ENCODE results near the gene GRIN3A. TPM values are rescaled to one million over a fixed set of nuclear protein-coding genes. Genes with fewer than 3 reads are reported as not detected.

GRIN3A gene
- total and polyA plus RNA-seq, 9 of the 15 experiments (the other 6 are each of a cell fraction or from before 2014, with no cell fraction given) = 0.01 to 0.03 TPM; not detected in 7

DNA sequence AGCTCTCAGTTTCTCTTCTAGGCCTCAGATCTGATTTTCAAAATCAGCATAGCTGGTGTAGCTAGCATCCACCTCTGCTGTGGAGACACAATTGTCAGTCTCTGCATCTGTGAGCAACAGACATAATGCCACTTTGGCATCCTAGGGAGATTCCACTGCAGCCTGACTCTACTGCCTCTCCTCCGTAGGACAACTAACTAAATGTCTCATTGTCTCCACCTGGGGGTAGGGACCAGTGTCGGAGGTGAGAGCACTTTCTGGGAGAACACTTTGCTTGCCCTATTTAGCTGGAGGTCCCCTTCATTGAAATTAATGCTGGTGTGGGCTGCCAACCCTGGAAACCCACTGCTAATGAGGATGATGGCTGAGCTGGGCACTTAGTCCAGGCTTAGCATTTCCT, 145.1 kb downstream of the GRIN3A start:
- Histone ChIP-seq H3K79me2 (ENCODE audit: control insufficient read depth, insufficient read depth, low read length) (no peaks in the 10 kb centered on the region), H3K4me2 (ENCODE audit: insufficient read depth, low read length) (no peak overlapping the region), H3K9me3 (replicated peaks; ENCODE audit: control insufficient read depth, insufficient read depth, low read depth, low read length) (no peaks in the 10 kb centered on the region), H3K27ac (ENCODE audit: extremely low read depth, low read depth, low read length) (no peak overlapping the region), H3K36me3 (ENCODE audit: control insufficient read depth, insufficient read depth, low read length) (no peaks in the 10 kb centered on the region), H3K27me3 (ENCODE audit: control insufficient read depth in 2 of 2, insufficient read depth in 2 of 2, low read length in 2 of 2) (peaks cover 9 to 18% of the 10 kb centered on the region in 2 experiments), H2AFZ (ENCODE audit: low read depth, low read length) (no peak overlapping the region), H3K4me1 (replicated peaks in 1 of 2; ENCODE audit: control insufficient read depth in 2 of 2, insufficient read depth in 2 of 2, low read length in 2 of 2) (0 out of 5 replicates have a peak, but pooled peaks cover 0 to 3% of the 10 kb centered on the region in 2 experiments), H3K9ac (ENCODE audit: insufficient read depth in 1 of 2, low read depth in 2 of 2, low read length in 2 of 2) (no peak overlapping the region), H3K9me1 (ENCODE audit: control insufficient read depth, insufficient read depth, low read length) (no peaks in the 10 kb centered on the region), H3K4me3 (no peak overlapping the region), H4K20me1 (replicated peaks; ENCODE audit: control insufficient read depth, insufficient read depth, low read length) (no peaks in the 10 kb centered on the region)
- TF ChIP-seq, protein P1, sequence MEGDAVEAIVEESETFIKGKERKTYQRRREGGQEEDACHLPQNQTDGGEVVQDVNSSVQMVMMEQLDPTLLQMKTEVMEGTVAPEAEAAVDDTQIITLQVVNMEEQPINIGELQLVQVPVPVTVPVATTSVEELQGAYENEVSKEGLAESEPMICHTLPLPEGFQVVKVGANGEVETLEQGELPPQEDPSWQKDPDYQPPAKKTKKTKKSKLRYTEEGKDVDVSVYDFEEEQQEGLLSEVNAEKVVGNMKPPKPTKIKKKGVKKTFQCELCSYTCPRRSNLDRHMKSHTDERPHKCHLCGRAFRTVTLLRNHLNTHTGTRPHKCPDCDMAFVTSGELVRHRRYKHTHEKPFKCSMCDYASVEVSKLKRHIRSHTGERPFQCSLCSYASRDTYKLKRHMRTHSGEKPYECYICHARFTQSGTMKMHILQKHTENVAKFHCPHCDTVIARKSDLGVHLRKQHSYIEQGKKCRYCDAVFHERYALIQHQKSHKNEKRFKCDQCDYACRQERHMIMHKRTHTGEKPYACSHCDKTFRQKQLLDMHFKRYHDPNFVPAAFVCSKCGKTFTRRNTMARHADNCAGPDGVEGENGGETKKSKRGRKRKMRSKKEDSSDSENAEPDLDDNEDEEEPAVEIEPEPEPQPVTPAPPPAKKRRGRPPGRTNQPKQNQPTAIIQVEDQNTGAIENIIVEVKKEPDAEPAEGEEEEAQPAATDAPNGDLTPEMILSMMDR (IDR thresholded peaks at IDR 0.05 in 2 of 3, conservative IDR thresholded peaks at IDR 0.05 in 1 of 3; ENCODE audit: insufficient read depth in 2 of 3, low read depth in 1 of 3, low read length in 3 of 3) = 0 out of 6 replicates have a peak, but pooled peaks of 1 of the 3 experiments have one; percentile 9
- TF ChIP-seq CBX1 (IDR thresholded peaks at IDR 0.05; ENCODE audit: low read depth) (no peak), SIN3B (IDR thresholded peaks at IDR 0.05; ENCODE audit: low read depth) (no peak), RAD21 (CRISPR knock-in tag; conservative IDR thresholded peaks at IDR 0.05 in 1 of 2, IDR thresholded peaks at IDR 0.05 in 1 of 2) (peak in 1 of 2 experiments; percentile 15; a peak in 2 of 4 replicates)
- CTCF ChIA-PET (ENCODE audit: low intra/inter-chr PET ratio) = no interaction called here
- ATAC-seq (peak; percentile 51; the same call in 2 of the 3 replicates), FAIRE-seq (no peak), DNase-seq (ENCODE audit: extremely low read depth in 1 of 4, low spot score in 3 of 4) (no peak)
- POLR2A ChIA-PET = no interaction called here
- intact Hi-C loops (cut with micrococcal nuclease) (no loop called here), in situ Hi-C loops (cut with MboI) (no loop called here)
- 0% methylated on average over 2 of the region's 2 CpGs for WGBS (ENCODE audit: insufficient coverage, low coverage, missing lambda C conversion rate)
- no TSS peak for BruUV-seq (replicated peaks)
